SK-N-MC (cell line): Measurements from ENCODE around the gene DOCK1.

Experiments
- DNase-seq: peaks from one replicate; pipeline ENCODE4 v3.0.0-alpha.2; 2011; ENCODE audit warnings: low read depth, low spot score
- H3K27ac ChIP-seq: fragments of 200-600 bp; sonication (generic); 2 replicates; pipeline ENCODE4 v1.5.1; 2016; ENCODE audit warnings: mixed run types
- H3K36me3 ChIP-seq: fragments of 200-600 bp; sonication (generic); 2 replicates; pipeline ENCODE4 v1.6.1; 2017; ENCODE audit warnings: antibody characterized with exemption, low read length, mixed read lengths; ENCODE audit not compliant: insufficient read depth
- H3K4me3 ChIP-seq: fragments of 200-600 bp; sonication (generic); 2 replicates; pipeline ENCODE4 v1.5.1; 2016
- H3K9ac ChIP-seq: fragments of 200-600 bp; sonication (generic); 2 replicates; pipeline ENCODE4 v1.8.0; 2017; ENCODE audit warnings: mixed run types, mixed read lengths; ENCODE audit not compliant: insufficient read length
- H3K9me3 ChIP-seq: fragments of 200-600 bp; sonication (generic); 2 replicates; pipeline ENCODE4 v1.6.1; 2017; ENCODE audit warnings: low read depth, mild to moderate bottlenecking, antibody characterized with exemption, low read length, moderate library complexity, mixed read lengths
- EZH2 ChIP-seq: fragments of 200-600 bp; sonication (generic); IDR thresholded peaks from one replicate; pipeline ENCODE4 v1.6.1; 2017; ENCODE audit warnings: antibody characterized with exemption
- FOXP2 ChIP-seq: optimal IDR thresholded peaks from 2 replicates; pipeline ENCODE3; 2011; ENCODE audit warnings: mild to moderate bottlenecking, moderate library complexity; ENCODE audit not compliant: insufficient read depth; ENCODE audit errors: extremely low read length, control extremely low read depth
- POLR2AphosphoS5 ChIP-seq: IDR thresholded peaks from 2 replicates; pipeline ENCODE4 v1.6.1; 2012; ENCODE audit warnings: mild to moderate bottlenecking, low read depth, low read length, borderline replicate concordance

The DOCK1 gene

DNA sequence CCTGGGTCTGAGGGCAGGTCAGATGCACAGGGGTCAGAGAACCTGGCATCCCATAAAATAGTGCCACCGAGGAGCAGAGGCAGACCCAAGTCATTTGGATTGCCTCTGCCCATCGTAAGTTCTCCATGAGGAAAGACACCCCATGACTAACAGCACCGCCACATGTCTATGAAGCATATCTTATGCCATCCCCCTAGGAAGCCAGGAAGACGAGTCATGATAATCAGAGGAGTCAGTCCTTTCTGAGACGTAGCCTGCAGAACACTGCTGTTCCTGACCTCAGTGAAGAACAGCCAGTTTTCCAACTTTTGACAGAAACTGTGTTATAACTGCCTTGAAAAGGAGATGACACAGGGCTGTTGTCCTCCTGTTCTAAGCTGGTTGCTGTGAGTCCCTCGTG lies 239.9 kb downstream of the DOCK1 start:
- no peak overlapping the region for H3K9ac ChIP-seq
- H3K27ac ChIP-seq, result no peak overlapping the region
- no peaks in the 10 kb centered on the region for H3K36me3 ChIP-seq
- DNase-seq, result no peak
- no peak overlapping the region for H3K4me3 ChIP-seq
- no peak for TF ChIP-seq POLR2AphosphoS5
- TF ChIP-seq FOXP2, result no peak
- TF ChIP-seq EZH2, result no peak
- H3K9me3 ChIP-seq, result no peaks in the 10 kb centered on the region

GRCh38 chr10:127146661-127147060 lies 241.4 kb downstream of the DOCK1 start:
- no peak for DNase-seq
- TF ChIP-seq EZH2, result no peak
- TF ChIP-seq POLR2AphosphoS5, result no peak
- TF ChIP-seq FOXP2, result no peak
- no peak overlapping the region for H3K27ac ChIP-seq
- H3K9ac ChIP-seq, result no peak overlapping the region
- no peaks in the 10 kb centered on the region for H3K9me3 ChIP-seq
- no peaks in the 10 kb centered on the region for H3K36me3 ChIP-seq
- no peak overlapping the region for H3K4me3 ChIP-seq

GRCh38 chr10:127148066-127148932 lies 243.1 kb downstream of the DOCK1 start:
- H3K9me3 ChIP-seq, result no peaks in the 10 kb centered on the region
- no peaks in the 10 kb centered on the region for H3K36me3 ChIP-seq
- TF ChIP-seq POLR2AphosphoS5, result no peak
- no peak for TF ChIP-seq FOXP2
- no peak for TF ChIP-seq EZH2
- H3K9ac ChIP-seq, result no peak overlapping the region
- DNase-seq, result no peak
- no peak overlapping the region for H3K27ac ChIP-seq
- no peak overlapping the region for H3K4me3 ChIP-seq

DNA sequence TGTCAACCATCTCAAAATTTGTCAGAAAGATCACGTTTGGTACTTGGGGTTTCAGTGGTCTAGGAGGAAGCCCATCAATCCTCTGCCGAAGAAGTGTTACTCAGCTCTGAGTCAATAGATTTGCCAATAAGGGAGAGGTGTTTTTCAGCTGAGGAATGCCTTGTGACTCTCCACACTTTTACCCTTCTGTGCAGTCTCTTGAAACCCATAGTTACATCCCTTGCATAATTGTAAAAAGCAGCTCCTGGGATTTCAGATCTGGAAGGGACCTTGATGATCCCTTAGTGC lies 243.6 kb downstream of the DOCK1 start:
- Histone ChIP-seq H3K4me3 (no peak overlapping the region), H3K9ac (no peak overlapping the region), H3K9me3 (no peaks in the 10 kb centered on the region), H3K36me3 (no peaks in the 10 kb centered on the region), H3K27ac (no peak overlapping the region)
- no peak for TF ChIP-seq EZH2
- no peak for TF ChIP-seq POLR2AphosphoS5
- TF ChIP-seq FOXP2, result no peak
- no peak for DNase-seq

DNA sequence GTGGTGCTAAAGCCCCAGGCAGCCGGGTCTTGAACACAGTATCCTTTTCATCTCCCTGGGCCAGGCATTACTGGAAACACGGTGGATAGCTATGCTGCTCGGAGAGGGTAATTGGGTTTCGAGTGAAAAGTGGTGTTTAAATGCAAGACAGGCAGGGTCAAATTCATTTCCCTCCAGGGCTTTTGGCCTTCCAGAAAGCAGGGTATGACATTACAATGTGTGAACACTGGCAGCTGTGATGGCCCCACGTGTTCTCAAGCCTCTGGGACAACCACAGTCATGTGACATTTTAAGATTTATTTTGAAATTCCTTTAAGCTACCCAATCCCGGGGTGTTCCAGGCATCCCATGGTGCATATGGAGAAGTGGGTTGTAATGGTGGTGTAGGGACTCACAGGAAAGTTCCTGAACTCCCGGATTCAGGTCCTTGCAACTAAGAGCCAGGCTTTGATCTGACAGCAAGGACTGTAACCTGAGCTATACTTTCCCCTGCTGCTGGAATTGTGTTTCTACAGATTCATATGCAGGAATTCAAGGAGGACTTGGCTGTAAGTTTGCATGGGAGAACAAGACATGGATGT lies 244.4 kb downstream of the DOCK1 start:
- no peak for TF ChIP-seq EZH2
- no peak for TF ChIP-seq FOXP2
- no peak for TF ChIP-seq POLR2AphosphoS5
- no peak for DNase-seq
- no peak overlapping the region for H3K4me3 ChIP-seq
- H3K36me3 ChIP-seq, result no peaks in the 10 kb centered on the region
- no peaks in the 10 kb centered on the region for H3K9me3 ChIP-seq
- H3K27ac ChIP-seq, result no peak overlapping the region
- H3K9ac ChIP-seq, result no peak overlapping the region

DNA sequence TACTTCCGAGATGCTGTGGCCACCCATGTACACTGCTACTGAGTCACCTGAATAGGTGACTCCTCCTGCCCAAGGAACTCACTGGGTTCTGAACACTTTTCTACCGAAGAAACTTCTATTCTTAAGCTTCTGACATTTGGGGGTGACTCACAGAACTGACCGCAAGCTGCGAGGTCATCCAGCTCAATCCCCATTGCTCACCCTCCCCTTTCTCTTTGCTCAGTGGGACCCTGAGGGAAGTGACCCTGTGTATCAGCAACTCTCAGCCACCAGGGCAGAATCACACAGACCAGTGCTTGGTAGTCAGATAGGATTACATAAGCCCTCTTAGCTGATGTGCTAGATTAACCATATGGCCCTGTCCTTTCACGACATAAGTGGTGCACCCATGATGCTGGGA lies 244.9 kb downstream of the DOCK1 start:
- no peak overlapping the region for H3K4me3 ChIP-seq
- TF ChIP-seq POLR2AphosphoS5, result no peak
- TF ChIP-seq EZH2, result no peak
- H3K27ac ChIP-seq, result no peak overlapping the region
- H3K9me3 ChIP-seq, result no peaks in the 10 kb centered on the region
- H3K36me3 ChIP-seq, result no peaks in the 10 kb centered on the region
- H3K9ac ChIP-seq, result no peak overlapping the region
- no peak for DNase-seq

- Histone ChIP-seq H3K9ac (no peak overlapping the region), H3K27ac (no peak overlapping the region), H3K4me3 (no peak overlapping the region), H3K36me3 (no peaks in the 10 kb centered on the region), H3K9me3 (no peaks in the 10 kb centered on the region)
- TF ChIP-seq POLR2AphosphoS5 (no peak), EZH2 (no peak)
- no peak for DNase-seq
These were observed 246.3 kb downstream of the DOCK1 start for GRCh38 chr10:127151541-127151940.

- H3K36me3 ChIP-seq, result no peaks in the 10 kb centered on the region
- H3K9me3 ChIP-seq, result no peaks in the 10 kb centered on the region
- H3K4me3 ChIP-seq, result no peak overlapping the region
- DNase-seq, result no peak
- TF ChIP-seq FOXP2 (no peak), POLR2AphosphoS5 (no peak), EZH2 (no peak)
- H3K27ac ChIP-seq, result no peak overlapping the region
- no peak overlapping the region for H3K9ac ChIP-seq
These were observed 246.9 kb downstream of the DOCK1 start for GRCh38 chr10:127151981-127152699.
